Psoas muscle (tissue), 8 donors: Measurements from ENCODE around the gene COL13A1. TPM values are rescaled to one million over a fixed set of nuclear protein-coding genes. Genes with fewer than 3 reads are reported as not detected.

Source experiments
- ATAC-seq, 4 donors: fragments of 200-7000 bp; cut with Tn5 transposase; one replicate each; pipeline ENCODE4 v1.9.1; 2020; ENCODE audit warnings: moderate library complexity in 3 of 4, mild to moderate bottlenecking in 2 of 4
- DNase-seq, 2 donors: peaks; one replicate each; pipeline ENCODE4 v3.0.0-alpha.2; 2020
- H3K27ac ChIP-seq: fragments of 200-600 bp; one replicate; pipeline ENCODE4 v1.8.0; 2022
- H3K27me3 ChIP-seq, 3 donors: fragments of 200-600 bp in 1 of 3; one replicate each; pipeline versions ENCODE4 v1.6.1 to v1.8.0; 2013 to 2022; ENCODE audit warnings: low read length in 2 of 3, mild to moderate bottlenecking in 2 of 3, moderate library complexity in 1 of 3; ENCODE audit not compliant: insufficient read depth in 3 of 3
- H3K36me3 ChIP-seq, 2 donors: fragments of 200-600 bp in 1 of 2; one replicate each; pipeline versions ENCODE4 v1.6.1 to v1.8.0; 2013 to 2022; ENCODE audit warnings: low read depth in 1 of 2, mild to moderate bottlenecking in 1 of 2, moderate library complexity in 1 of 2; ENCODE audit not compliant: insufficient read depth in 1 of 2
- H3K4me1 ChIP-seq: fragments of 200-600 bp; one replicate; pipeline ENCODE4 v1.8.0; 2022
- H3K4me3 ChIP-seq: fragments of 200-600 bp; one replicate; pipeline ENCODE4 v1.8.0; 2022; ENCODE audit warnings: mild to moderate bottlenecking
- H3K9me3 ChIP-seq: fragments of 200-600 bp; one replicate; pipeline ENCODE4 v1.8.0; 2022
- WGBS, 3 donors: extraction: QIAGEN DNeasy Blood & Tissue Kit; methylation state at CpG; one replicate each; pipeline versions ENCODE4 v1.1.6 to v1.1.7; 2013; 5-methylcytosine and 5-hydroxymethylcytosine counted together
- intact Hi-C, 2 donors: fragments of 100-400 bp; cut with DNase I; formaldehyde crosslinking; loops; one replicate each; pipeline versions ENCODE4 v1.11.0 to v1.14.2; 2022
- polyA plus RNA-seq, 3 donors: library from polyadenylated mRNA; stranded (reverse); fragments of 200-250 nt; gene quantifications; one replicate each; pipeline ENCODE4 v1.2.3, GENCODE V29; 2013
- total RNA-seq, 4 donors: library from RNA; stranded (reverse); fragmentation: NEBNext Ultra II Directional in 2 of 4; extraction: Animal tissue kit (Norgen Biotek cat#: 25700) in 2 of 4; gene quantifications; one replicate each; pipeline versions ENCODE4 v1.2.1 to v1.2.4, GENCODE V29; 2021 to 2023
- TF ChIP-seq, protein P1 (sequence below): fragments of 200-600 bp; IDR thresholded peaks from one replicate; pipeline ENCODE4 v1.8.0; 2022; ENCODE audit warnings: antibody characterized with exemption
- donor health status: healthy with polysubstance abuse.
- donor health status: DM: no; HTN: no; CAD: no; lungs with moderate emphysema.
- donor health status: Bipolar disorder and iron deficiency.
- donor health status: healthy.
- donor health status: DM: yes; HTN: yes; CAD: no.
- donor health status: DM: no; HTN: no; CAD: no.
- donor health status: DM: no; HTN: no; CAD: no.
- donor health status: DM: yes; HTN: yes; CAD: no.

Gene COL13A1
- total and polyA plus RNA-seq, 7 donors, result 0.35 to 10.7 (median 2.6) TPM

DNA sequence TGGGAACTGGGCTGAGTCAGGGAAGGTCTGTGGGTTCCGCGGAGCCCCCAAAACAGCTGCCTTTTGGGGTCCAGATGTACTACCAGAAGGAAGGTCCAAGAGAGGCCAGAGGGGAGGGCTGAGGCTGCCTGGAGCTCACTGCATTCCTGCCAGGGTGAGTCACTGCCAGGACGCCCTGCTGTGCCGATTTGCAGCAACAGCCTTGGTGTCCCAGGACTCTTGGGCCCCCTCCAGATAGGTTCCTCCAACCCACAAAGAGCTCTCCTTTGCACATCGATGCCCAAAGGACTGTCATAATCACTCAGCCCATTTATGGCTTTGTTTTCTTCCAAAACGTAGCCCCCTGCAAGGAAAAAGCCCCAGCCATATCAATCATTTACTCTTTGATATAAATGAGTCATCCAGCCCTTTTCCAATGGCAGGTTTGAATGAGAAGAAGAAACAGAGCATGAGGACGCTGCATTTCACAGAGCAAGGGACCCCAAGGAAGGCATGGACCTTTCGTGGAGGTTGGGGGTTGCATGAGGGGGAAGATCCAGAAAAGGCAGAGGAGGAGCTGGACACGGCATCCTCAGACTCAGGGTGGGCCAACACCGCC is 32.2 kb upstream of the COL13A1 start:
- Histone ChIP-seq H3K4me3 (no peak overlapping the region), H3K27ac (no peak overlapping the region), H3K27me3 (peaks cover 0 to 2% (median 0%) of the 10 kb centered on the region in 3 donors), H3K36me3 (no peaks in the 10 kb centered on the region), H3K9me3 (no peaks in the 10 kb centered on the region), H3K4me1 (no peaks in the 10 kb centered on the region)
- DNase-seq (peak; percentile 39 to 68), ATAC-seq (peak; percentile 63 to 78 (median 71))
- intact Hi-C loops, result no loop called here
- WGBS, 3 donors, result 40 to 59% (median 48%) methylated on average over 10 of the region's 10 CpGs
- TF ChIP-seq, protein P1, sequence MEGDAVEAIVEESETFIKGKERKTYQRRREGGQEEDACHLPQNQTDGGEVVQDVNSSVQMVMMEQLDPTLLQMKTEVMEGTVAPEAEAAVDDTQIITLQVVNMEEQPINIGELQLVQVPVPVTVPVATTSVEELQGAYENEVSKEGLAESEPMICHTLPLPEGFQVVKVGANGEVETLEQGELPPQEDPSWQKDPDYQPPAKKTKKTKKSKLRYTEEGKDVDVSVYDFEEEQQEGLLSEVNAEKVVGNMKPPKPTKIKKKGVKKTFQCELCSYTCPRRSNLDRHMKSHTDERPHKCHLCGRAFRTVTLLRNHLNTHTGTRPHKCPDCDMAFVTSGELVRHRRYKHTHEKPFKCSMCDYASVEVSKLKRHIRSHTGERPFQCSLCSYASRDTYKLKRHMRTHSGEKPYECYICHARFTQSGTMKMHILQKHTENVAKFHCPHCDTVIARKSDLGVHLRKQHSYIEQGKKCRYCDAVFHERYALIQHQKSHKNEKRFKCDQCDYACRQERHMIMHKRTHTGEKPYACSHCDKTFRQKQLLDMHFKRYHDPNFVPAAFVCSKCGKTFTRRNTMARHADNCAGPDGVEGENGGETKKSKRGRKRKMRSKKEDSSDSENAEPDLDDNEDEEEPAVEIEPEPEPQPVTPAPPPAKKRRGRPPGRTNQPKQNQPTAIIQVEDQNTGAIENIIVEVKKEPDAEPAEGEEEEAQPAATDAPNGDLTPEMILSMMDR, result no peak

DNA sequence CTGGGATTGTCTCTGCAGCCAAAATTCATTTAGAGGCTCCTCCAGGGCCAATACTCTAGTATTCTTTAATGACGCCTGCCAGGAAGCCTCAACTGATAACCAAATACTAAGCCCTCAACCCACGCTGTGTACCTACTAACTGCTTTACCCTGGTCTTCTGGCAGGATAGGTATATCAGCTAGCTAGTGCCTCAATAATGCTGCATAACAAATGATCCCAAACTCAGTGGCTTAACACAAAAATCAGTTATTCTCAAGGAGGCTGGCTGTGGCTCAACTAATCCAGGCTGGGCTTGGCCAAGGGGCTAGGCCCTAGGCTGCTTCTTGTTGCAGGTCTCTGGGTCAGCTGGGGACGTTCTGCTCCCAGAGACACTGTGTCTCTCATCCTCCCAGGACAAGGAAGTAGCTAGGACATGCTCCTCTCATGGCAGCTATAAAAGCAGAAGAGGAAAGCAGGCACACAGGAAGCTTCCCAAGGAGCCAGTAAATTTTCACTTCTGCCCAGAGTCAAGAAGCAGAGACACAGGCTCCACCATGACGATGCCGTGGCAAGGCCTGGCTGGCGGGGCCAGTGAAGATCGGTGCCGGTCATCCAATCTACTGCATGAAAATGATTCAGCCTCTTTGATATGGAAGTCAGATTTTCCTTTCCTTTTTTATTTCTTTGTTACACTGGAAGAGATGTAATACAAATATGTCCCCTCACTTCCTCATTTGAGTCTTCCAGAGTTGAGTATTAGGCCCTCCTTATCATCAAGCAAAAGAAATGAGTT is 28.6 kb upstream of the COL13A1 start:
- no peak for ATAC-seq
- H3K27ac ChIP-seq, result no peak overlapping the region
- no peak for DNase-seq
- H3K27me3 ChIP-seq, result no peaks in the 10 kb centered on the region
- WGBS, 3 donors, result 91 to 97% (median 95%) methylated on average over 8 of the region's 8 CpGs
- H3K4me1 ChIP-seq, result no peaks in the 10 kb centered on the region
- no peaks in the 10 kb centered on the region for H3K36me3 ChIP-seq
- H3K4me3 ChIP-seq, result no peak overlapping the region
- H3K9me3 ChIP-seq, result no peaks in the 10 kb centered on the region
- intact Hi-C loops, result no loop called here
- TF ChIP-seq, protein P1, result no peak

DNA sequence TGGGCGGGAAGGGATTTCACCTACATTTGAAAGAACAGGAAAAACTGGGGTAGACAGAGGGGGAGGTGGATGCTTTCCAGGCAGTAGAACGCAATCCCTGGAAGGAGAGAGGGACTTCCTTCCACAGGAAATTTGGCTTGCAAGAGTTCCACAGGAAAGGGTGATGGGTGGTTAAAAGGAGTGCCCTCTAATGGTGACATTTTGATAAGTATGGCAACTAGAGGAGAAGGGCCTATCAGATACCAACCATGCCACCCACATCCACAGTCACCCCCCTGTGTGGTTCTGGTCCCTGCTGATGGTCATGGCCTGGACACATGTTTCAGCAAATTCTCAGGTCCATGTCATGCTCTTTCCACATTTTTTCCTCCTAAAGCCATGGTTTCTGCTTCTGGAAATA is 27.1 kb upstream of the COL13A1 start:
- intact Hi-C loops, result no loop called here
- WGBS, 3 donors, result 71 to 85% (median 77%) methylated on average over 2 of the region's 2 CpGs

DNA sequence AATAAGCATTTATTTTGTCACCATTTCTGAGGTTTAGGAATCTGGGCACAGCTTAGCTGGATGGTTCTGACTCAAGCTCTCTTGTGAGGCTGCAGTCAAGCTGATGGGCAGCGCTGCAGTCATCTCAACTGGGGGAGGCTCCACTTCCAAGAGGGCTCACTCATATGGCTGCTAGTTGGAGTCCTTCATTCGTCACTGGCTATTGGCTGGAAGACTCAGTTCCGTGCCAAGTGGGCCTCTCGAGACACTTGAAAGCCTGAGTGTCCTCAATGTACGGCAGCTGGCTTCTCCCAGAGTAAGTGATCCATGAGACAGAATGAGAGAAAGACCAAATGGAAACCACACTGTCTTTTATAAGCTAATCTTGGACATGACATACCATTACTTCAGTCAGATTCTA is 21.6 kb upstream of the COL13A1 start:
- no peak overlapping the region for H3K27ac ChIP-seq
- WGBS, 3 donors, result 74 to 76% (median 74%) methylated on average over 5 of the region's 5 CpGs
- TF ChIP-seq, protein P1, result no peak
- intact Hi-C loops, result loop anchor here in 1 of 2 donors (10.0 kb wide), 1 partner anchor 135 kb away; no protein-coding TSS in a partner anchor
- H3K4me3 ChIP-seq, result no peak overlapping the region
- ATAC-seq (no peak), DNase-seq (no peak)
- no peaks in the 10 kb centered on the region for H3K4me1 ChIP-seq
- no peaks in the 10 kb centered on the region for H3K36me3 ChIP-seq
- H3K27me3 ChIP-seq, result no peaks in the 10 kb centered on the region
- H3K9me3 ChIP-seq, result no peaks in the 10 kb centered on the region

More for the DNA sequence above, 27.1 kb upstream of the COL13A1 start:
- TF ChIP-seq, protein P1, result no peak
- DNase-seq (no peak), ATAC-seq (no peak)
- no peak overlapping the region for H3K27ac ChIP-seq
- no peaks in the 10 kb centered on the region for H3K36me3 ChIP-seq
- H3K4me3 ChIP-seq, result no peak overlapping the region
- H3K9me3 ChIP-seq, result no peaks in the 10 kb centered on the region
- no peaks in the 10 kb centered on the region for H3K27me3 ChIP-seq
- no peaks in the 10 kb centered on the region for H3K4me1 ChIP-seq
